HepG2 (cell line): ENCODE results near the gene LINGO3. TPM values are rescaled to one million over a fixed set of nuclear protein-coding genes. Genes with fewer than 3 reads are reported as not detected.

Source experiments
- ATAC-seq: fragments of 200-7000 bp; cut with Tn5 transposase; 3 replicates; pipeline ENCODE4 v1.9.1; 2020; ENCODE audit warnings: mild to moderate bottlenecking, moderate library complexity
- BruUV-seq: library from RNA; stranded (reverse); fragments of 400-500 nt; replicated peaks from 2 replicates; lab custom pipeline; 2021; lab: Mats Ljungman, UMichigan
- CTCF ChIA-PET: fragments of 300-600 bp; formaldehyde crosslinking; extraction: SDS; loops from one replicate; lab custom pipeline; 2021; ENCODE audit warnings: low total read pairs, inconsistent platforms, low intra/inter-chr PET ratio; lab: Yijun Ruan, JAX
- POLR2A ChIA-PET: fragments of 350-600 bp; sonication (Branson Sonifier 250); formaldehyde crosslinking; loops from one replicate; lab custom pipeline; 2020; ENCODE audit warnings: antibody characterized with exemption, inconsistent platforms; lab: Yijun Ruan, JAX
- DNase-seq: peaks from one replicate; pipeline ENCODE4 v3.0.0-alpha.2; 2015; ENCODE audit warnings: low spot score
- FAIRE-seq: peaks from 3 replicates; lab custom pipeline; 2011; peaks lifted over from hg19 to GRCh38; lab: Jason Lieb, UNC
- H2AFZ ChIP-seq: one replicate; pipeline ENCODE4 v1.6.1; 2011; ENCODE audit warnings: low read length, inconsistent platforms
- H3K27ac ChIP-seq: fragments of 300-600 bp; 3 replicates; pipeline ENCODE4 v1.8.0; 2011; ENCODE audit warnings: mixed run types, mild to moderate bottlenecking, mixed read lengths, low read length, inconsistent platforms; ENCODE audit not compliant: insufficient read depth; ENCODE audit errors: extremely low read length
- H3K27me3 ChIP-seq, 2 experiments: fragments of 200-600 bp in 1 of 2; 2 replicates in 1 of 2; 3 replicates in 1 of 2; pipeline versions ENCODE4 v1.6.0 to v1.8.0; 2011; ENCODE audit warnings: low read length in 2 of 2, mild to moderate bottlenecking in 2 of 2, moderate library complexity in 2 of 2, inconsistent platforms in 1 of 2; ENCODE audit not compliant: insufficient read depth in 2 of 2, control insufficient read depth in 1 of 2
- H3K36me3 ChIP-seq, 2 experiments: fragments of 200-600 bp in 1 of 2; replicated peaks in 1 of 2; 2 replicates in 1 of 2; 3 replicates in 1 of 2; pipeline versions ENCODE4 v1.5.1 to v1.8.0; 2011; ENCODE audit warnings: low read length in 2 of 2, inconsistent platforms in 1 of 2; ENCODE audit not compliant: insufficient read depth in 2 of 2, control insufficient read depth in 1 of 2
- H3K4me1 ChIP-seq: 2 replicates; pipeline ENCODE4 v1.5.1; 2012; ENCODE audit warnings: low read length, inconsistent platforms; ENCODE audit not compliant: insufficient read depth
- H3K4me2 ChIP-seq: 2 replicates; pipeline ENCODE4 v1.6.0; 2011; ENCODE audit warnings: low read depth, low read length, inconsistent platforms
- H3K4me3 ChIP-seq, 3 experiments: fragments of 200-600 bp in 1 of 3; sonication (generic), shearing (Covaris generic) in 1 of 3; replicated peaks in 1 of 3; 2 replicates each; pipeline ENCODE4 v1.5.1; 2011 to 2016; ENCODE audit warnings: low read length in 3 of 3, inconsistent platforms in 2 of 3, low read depth in 2 of 3, mild to moderate bottlenecking in 2 of 3, control low read depth in 1 of 3, mixed read lengths in 1 of 3; ENCODE audit not compliant: insufficient read depth in 1 of 3
- H3K79me2 ChIP-seq: one replicate; pipeline ENCODE4 v1.6.1; 2011; ENCODE audit warnings: low read length, inconsistent platforms; ENCODE audit not compliant: insufficient read depth
- H3K9ac ChIP-seq: 2 replicates; pipeline ENCODE4 v1.6.0; 2011; ENCODE audit warnings: mild to moderate bottlenecking, low read depth, low read length, inconsistent platforms; ENCODE audit not compliant: insufficient read depth
- H3K9me3 ChIP-seq: 2 replicates; pipeline ENCODE4 v1.5.1; 2012; ENCODE audit warnings: mild to moderate bottlenecking, low read length
- H4K20me1 ChIP-seq: 2 replicates; pipeline ENCODE4 v1.6.0; 2011; ENCODE audit warnings: inconsistent platforms, mild to moderate bottlenecking, low read length, moderate library complexity; ENCODE audit not compliant: insufficient read depth
- STAG1 ChIP-seq: sonication (generic); formaldehyde crosslinking; IDR thresholded peaks from 2 replicates; pipeline ENCODE4 v1.4.0; 2020; ENCODE audit warnings: missing genetic modification reagents
- ZNF644 ChIP-seq: IDR thresholded peaks from 2 replicates; pipeline ENCODE4 v1.6.1; 2016; ENCODE audit warnings: low read depth
- WGBS: methylation state at CpG from one replicate; pipeline ENCODE4 v1.1.6; 2017; ENCODE audit warnings: low lambda C conversion rate; 5-methylcytosine and 5-hydroxymethylcytosine counted together
- in situ Hi-C: cut with HindIII; loops from 2 replicates; pipeline ENCODE4 v1.10.0; 2017; ENCODE audit warnings: low pct_unique_long_range_greater_than_20kb; ENCODE audit not compliant: extremely low pct_ligation_motif_present
- intact Hi-C: fragments of 100-400 bp; cut with micrococcal nuclease; formaldehyde crosslinking; loops from one replicate; pipeline ENCODE4 v1.10.0; 2022; ENCODE audit not compliant: unreplicated experiment
- polyA plus RNA-seq, 8 experiments: library from polyadenylated mRNA; depleted of rRNA in 3 of 8; stranded (reverse) in 7 of 8; unstranded in 1 of 8; fragments of >200 nt; fragmentation: Illumina TruSeq in 4 of 8; extraction: Trizol in 4 of 8; gene quantifications; 2 replicates each; pipeline versions ENCODE4 v1.2.1 to v1.2.3, GENCODE V29; 2011 to 2016; ENCODE audit warnings: low read depth in 4 of 8, missing spikeins in 1 of 8, mixed read lengths in 1 of 8; ENCODE audit not compliant: insufficient read depth in 1 of 8
- total RNA-seq, 5 experiments: library from RNA; depleted of rRNA; stranded (reverse); fragments of >200 nt; fragmentation: Illumina TruSeq; extraction: Trizol; gene quantifications; 2 replicates each; pipeline ENCODE4 v1.2.3, GENCODE V29; 2016; ENCODE audit warnings: low read depth in 1 of 5
- TF ChIP-seq, protein P1 (sequence below): IDR thresholded peaks from 2 replicates; pipeline ENCODE4 v1.6.1; 2016; ENCODE audit warnings: low read depth, borderline replicate concordance
- TF ChIP-seq, protein P2 (sequence below): sonication (generic); formaldehyde crosslinking; IDR thresholded peaks from 2 replicates; pipeline ENCODE4 v1.4.0; 2020; ENCODE audit warnings: missing genetic modification reagents
- TF ChIP-seq, protein P3 (sequence below): sonication (generic); formaldehyde crosslinking; IDR thresholded peaks from 2 replicates; pipeline ENCODE4 v1.5.0; 2020; ENCODE audit warnings: mild to moderate bottlenecking, missing genetic modification reagents, moderate library complexity

Gene LINGO3
- total and polyA plus RNA-seq, 2 of the 13 experiments (the other 11 are each of a cell fraction or from before 2014, with no cell fraction given) = not detected

DNA sequence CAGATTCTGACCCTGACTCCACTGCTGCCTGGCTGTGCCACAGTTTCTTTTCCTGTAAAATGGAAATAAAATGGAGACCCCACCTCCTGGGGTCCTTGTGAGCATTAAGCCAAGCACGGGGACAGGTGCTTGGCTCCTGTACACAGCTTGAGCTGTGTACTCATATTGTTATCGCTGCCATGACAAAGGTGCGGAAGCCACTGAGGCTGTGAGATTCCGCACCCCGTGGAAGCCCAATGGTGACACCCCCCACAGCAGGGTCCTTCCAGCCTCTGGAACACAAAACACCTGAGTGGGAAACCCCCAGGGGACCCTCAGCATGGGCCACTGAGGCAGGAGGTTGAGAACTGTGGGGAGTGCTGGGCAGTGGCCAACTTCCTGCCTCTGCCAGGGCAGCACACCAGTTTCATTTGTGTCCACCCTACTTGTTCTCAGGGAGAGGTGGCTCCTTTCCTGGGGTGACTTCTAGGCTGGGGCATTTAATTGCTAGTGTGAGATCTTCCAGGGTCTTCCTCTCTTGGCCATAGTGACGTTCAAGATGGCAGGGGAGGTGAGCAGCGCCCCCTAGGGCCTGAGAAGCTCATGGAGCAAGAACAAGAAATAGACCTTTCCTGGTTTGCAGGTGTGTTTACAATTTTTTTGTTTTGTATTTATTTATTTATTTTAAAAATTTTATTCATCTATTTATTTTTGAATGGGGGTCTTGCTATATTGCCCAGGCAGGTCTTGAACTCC, 46.3 kb downstream of the LINGO3 start:
- intact Hi-C loops = no loop called here
- no peak overlapping the region for H3K4me3 ChIP-seq
- BruUV-seq = no TSS peak
- no peak for DNase-seq
- peaks cover 3 to 5% of the 10 kb centered on the region in 2 experiments; a peak in 2 of 5 replicates for H3K27me3 ChIP-seq
- no peak overlapping the region; the same call in 1 of the 2 replicates for H3K4me2 ChIP-seq
- H2AFZ ChIP-seq = no peak overlapping the region
- in situ Hi-C loops = no loop called here
- no peaks in the 10 kb centered on the region for H4K20me1 ChIP-seq
- ATAC-seq = no peak
- H3K27ac ChIP-seq = no peak overlapping the region
- H3K4me1 ChIP-seq = peaks cover 57% of the 10 kb centered on the region
- ChIA-PET POLR2A (interaction anchor here (0.8 to 5.2 kb wide), 3 partner anchors 22 to 105 kb away, joined by 3 to 35 read pairs (median 3); no protein-coding TSS in a partner anchor), CTCF (interaction anchor here (1.7 kb wide), 1 partner anchor 8 kb away, joined by 6 read pairs; no protein-coding TSS in a partner anchor)
- H3K79me2 ChIP-seq = no peaks in the 10 kb centered on the region
- FAIRE-seq = no peak
- H3K9me3 ChIP-seq = no peaks in the 10 kb centered on the region
- TF ChIP-seq ZNF644 (CRISPR knock-in tag) (0 out of 2 replicates have a peak, but pooled peaks have one; percentile 16), STAG1 (CRISPR knock-in tag) (peak; percentile 15; the same call in 1 of the 2 replicates)
- TF ChIP-seq, protein P1, sequence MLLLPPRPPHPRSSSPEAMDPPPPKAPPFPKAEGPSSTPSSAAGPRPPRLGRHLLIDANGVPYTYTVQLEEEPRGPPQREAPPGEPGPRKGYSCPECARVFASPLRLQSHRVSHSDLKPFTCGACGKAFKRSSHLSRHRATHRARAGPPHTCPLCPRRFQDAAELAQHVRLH (CRISPR knock-in tag) = no peak
- TF ChIP-seq, protein P2, sequence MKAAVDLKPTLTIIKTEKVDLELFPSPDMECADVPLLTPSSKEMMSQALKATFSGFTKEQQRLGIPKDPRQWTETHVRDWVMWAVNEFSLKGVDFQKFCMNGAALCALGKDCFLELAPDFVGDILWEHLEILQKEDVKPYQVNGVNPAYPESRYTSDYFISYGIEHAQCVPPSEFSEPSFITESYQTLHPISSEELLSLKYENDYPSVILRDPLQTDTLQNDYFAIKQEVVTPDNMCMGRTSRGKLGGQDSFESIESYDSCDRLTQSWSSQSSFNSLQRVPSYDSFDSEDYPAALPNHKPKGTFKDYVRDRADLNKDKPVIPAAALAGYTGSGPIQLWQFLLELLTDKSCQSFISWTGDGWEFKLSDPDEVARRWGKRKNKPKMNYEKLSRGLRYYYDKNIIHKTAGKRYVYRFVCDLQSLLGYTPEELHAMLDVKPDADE = no peak
- TF ChIP-seq, protein P3, sequence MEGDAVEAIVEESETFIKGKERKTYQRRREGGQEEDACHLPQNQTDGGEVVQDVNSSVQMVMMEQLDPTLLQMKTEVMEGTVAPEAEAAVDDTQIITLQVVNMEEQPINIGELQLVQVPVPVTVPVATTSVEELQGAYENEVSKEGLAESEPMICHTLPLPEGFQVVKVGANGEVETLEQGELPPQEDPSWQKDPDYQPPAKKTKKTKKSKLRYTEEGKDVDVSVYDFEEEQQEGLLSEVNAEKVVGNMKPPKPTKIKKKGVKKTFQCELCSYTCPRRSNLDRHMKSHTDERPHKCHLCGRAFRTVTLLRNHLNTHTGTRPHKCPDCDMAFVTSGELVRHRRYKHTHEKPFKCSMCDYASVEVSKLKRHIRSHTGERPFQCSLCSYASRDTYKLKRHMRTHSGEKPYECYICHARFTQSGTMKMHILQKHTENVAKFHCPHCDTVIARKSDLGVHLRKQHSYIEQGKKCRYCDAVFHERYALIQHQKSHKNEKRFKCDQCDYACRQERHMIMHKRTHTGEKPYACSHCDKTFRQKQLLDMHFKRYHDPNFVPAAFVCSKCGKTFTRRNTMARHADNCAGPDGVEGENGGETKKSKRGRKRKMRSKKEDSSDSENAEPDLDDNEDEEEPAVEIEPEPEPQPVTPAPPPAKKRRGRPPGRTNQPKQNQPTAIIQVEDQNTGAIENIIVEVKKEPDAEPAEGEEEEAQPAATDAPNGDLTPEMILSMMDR (CRISPR knock-in tag) = peak; percentile 60
- H3K36me3 ChIP-seq = no peaks in the 10 kb centered on the region
- WGBS = 0% methylated on average over 2 of the region's 7 CpGs
- H3K9ac ChIP-seq = no peak overlapping the region
